Right ventricle myocardium superior (tissue), 1 donor: ENCODE data around the gene PTER. TPM values are rescaled to one million over a fixed set of nuclear protein-coding genes. Genes with fewer than 3 reads are reported as not detected.

Source experiments
- ATAC-seq: fragments of 200-7000 bp; cut with Tn5 transposase; one replicate; pipeline ENCODE4 v1.9.1; 2020; ENCODE audit warnings: mild to moderate bottlenecking; ENCODE audit not compliant: poor library complexity
- DNase-seq: peaks from one replicate; pipeline ENCODE4 v3.0.0-alpha.2; 2020
- intact Hi-C: fragments of 100-400 bp; cut with DNase I; formaldehyde crosslinking; loops from one replicate; pipeline ENCODE4 v1.11.2; 2022
- total RNA-seq: library from RNA; stranded (reverse); fragmentation: NEBNext Ultra II Directional; extraction: Animal tissue kit (Norgen Biotek cat#: 25700); gene quantifications from one replicate; pipeline ENCODE4 v1.2.1, GENCODE V29; 2021
- donor health status: DM: no; HTN: yes; CAD: no; lungs with severe emphysema.

Gene PTER
- total RNA-seq, 1 donor from 2014 or later: 22.3 TPM

DNA sequence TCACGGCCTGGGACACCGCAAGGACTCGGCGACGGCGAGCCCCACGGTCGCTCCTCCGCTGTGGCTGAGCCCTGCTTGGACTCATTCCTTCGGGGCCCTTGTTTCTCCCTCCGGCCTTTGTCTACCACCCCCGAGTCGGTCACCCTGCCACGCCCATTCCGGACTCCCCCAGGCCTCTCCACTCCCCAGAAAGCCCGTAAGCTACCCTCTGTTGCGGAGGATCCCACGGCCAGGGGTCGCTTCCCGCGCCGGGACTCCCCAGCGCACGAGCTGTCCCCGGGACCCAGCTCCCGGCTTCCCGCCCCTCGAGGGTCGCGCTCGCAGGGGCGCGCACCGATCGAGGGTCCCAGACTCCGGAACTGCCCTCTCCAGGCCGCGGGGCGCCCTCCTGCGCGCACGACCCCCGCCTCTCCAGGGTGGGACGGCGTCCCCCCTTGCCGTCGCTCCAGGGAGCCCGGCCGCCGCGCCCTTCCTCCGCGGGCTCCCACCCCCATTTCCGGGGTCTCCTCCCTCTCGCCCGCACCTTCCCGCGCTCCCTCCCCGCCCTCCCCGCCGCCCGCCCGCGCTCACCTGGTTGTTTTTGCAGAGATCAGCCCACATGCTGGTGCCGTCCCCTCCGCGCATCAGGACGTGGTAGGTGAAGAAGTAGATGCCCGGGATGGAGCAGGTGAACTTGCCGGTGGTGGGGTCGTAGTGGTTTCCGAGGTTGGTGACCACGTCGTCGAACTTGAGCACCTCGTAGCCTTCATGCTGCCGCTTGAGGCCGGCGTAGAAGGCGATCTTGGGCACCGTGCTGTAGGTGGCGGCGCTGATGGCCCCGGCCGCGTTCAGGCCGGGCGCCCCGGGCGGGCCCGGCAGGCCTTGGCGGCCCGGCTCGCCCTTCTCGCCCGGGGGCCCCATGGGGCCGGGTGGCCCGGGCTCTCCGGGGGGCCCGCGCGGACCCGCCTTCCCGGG lies 83.4 kb downstream of the PTER start:
- DNase-seq (no peak), ATAC-seq (no peak)
- intact Hi-C loops: no loop called here

DNA sequence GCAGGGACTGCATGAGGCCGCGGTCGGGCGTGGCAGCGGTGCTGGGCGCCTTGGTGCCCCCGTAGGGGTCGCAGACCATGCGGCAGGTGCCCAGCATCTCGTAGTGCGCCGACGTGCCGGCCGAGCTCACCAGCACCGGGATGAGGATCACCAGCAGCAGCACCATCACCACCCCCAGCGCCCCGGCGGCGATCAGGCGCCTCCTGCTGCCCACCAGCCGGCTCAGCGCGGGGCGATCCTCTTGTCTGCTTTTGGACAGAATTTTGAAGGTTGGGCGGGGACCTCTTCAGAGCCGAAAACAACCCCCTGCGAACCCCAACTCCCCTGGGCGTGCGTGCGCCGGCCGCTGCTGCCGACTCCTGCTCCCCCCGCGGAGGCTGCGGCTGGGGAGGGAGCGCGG lies 84.1 kb downstream of the PTER start:
- DNase-seq: peak; percentile 46
- intact Hi-C loops: no loop called here
- peak; percentile 43 for ATAC-seq

GRCh38 chr10:16521311-16522016 lies 84.7 kb downstream of the PTER start, which contains the start of gene C1QL3:
C1QL3 (minus strand) TSS chr10:16521879; CDS start chr10:16521065, 814 bp downstream.
- intact Hi-C loops: no loop called here
- ATAC-seq: peak; percentile 61
- DNase-seq: no peak

GRCh38 chr10:16527452-16527851 lies 90.6 kb downstream of the PTER start:
- ATAC-seq: no peak
- no peak for DNase-seq
- intact Hi-C loops: no loop called here

GRCh38 chr10:16529853-16530252 lies 93.0 kb downstream of the PTER start:
- intact Hi-C loops: no loop called here
- DNase-seq (no peak), ATAC-seq (no peak)

GRCh38 chr10:16536155-16536554 lies 99.3 kb downstream of the PTER start:
- ATAC-seq (no peak), DNase-seq (no peak)
- intact Hi-C loops: no loop called here

GRCh38 chr10:16544099-16544498 lies 107.3 kb downstream of the PTER start:
- ATAC-seq (no peak), DNase-seq (no peak)
- intact Hi-C loops: no loop called here

DNA sequence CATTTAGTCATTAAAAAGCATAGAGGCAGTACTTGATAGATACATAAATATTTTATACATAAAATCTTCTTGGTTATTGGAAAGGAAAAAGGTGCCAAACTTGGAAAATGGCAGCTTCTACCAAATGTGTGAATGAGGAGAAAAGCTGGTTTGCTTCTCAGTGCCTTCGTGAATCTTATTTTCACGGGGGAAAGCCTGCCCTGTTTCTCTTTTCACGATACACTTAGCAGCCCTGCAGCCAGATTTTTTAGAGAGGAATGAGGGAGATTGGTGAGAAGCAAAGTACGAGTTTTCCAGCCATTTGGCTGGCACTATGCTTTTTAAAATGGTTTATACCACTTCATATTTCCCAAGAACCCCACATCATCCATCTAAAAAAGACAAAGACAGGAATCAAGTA lies 107.8 kb downstream of the PTER start:
- intact Hi-C loops: no loop called here
- no peak for DNase-seq
- ATAC-seq: no peak

- intact Hi-C loops: no loop called here
- no peak for DNase-seq
- ATAC-seq: peak; percentile 68
Measured at GRCh38 chr10:16545116-16545736, 108.4 kb downstream of the PTER start.

DNA sequence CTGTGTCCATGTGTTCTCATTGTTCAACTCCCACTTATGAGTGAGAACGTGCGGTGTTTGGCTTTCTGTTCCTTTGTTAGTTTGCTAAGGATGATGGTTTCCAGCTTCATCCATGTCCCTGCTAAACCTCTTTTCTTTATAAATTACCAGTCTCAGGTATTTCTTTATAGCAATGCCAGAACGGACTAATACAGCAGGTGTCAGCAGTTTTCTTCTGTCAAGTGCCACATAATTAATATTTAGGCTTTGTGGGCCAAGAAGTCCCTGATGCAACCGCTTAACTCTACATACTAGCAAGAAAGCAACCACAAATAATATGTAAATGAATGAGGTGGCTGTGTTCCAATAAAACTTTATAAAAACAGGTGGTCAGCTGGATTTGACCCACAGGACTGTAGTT lies 111.2 kb downstream of the PTER start:
- ATAC-seq (no peak), DNase-seq (no peak)
- intact Hi-C loops: no loop called here

DNA sequence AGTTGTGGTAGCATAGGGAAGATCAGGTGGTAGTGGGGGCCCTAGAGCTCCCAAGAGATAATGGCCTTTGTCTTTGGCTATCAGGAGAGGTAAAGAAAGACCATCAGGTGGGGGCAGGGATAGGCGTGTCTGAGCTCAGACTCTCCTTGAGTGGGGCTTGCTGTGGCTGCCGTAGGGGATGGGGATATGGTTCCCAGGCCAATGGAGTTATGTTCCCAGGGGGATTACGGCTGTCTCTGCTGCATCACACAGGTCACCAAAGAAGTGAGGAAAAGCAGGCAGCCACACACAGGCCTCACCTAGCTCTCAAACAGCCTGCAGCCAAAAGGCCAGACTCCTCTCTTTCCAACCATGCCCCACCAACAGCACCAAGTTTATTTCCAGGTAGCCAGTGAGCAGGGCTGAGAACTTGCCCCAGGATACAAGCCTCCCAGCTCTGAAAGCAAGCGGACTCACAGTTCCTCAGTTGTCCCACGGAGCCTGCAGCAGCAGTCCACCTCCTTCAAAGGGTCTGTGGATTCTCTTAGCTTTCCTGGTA lies 122.5 kb downstream of the PTER start:
- ATAC-seq (no peak), DNase-seq (no peak)
- intact Hi-C loops: no loop called here

DNA sequence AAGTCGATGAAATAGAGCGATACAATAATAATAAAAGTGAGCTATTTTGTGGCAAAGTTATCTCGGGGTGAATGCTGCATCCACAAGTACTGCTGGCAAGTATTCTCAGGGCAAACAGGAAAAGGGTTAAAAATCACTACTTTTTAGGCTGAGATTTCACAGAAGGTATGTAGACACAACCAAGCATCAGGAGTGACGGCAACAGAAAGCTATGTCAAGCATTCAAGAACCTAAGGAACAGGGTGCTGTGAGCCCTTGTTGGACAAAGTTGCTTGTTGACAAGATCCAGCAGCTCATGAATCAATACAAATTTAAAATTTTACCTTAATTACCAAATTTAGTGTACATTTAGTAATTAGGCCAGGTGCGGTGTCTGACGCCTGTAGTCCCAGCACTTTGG lies 126.1 kb downstream of the PTER start:
- intact Hi-C loops: no loop called here
- no peak for ATAC-seq

More for the DNA sequence above, 126.1 kb downstream of the PTER start:
- DNase-seq: no peak

Other genes with a start within 250 kb of the PTER start
- not detected for gene C1QL3, start 84.9 kb downstream of the PTER start, total RNA-seq